GM12891 (cell line): ENCODE measurements around the gene LRRC72.

Experiments used
- POLR2A ChIP-seq: IDR thresholded peaks from 2 replicates; pipeline ENCODE4 v1.6.1; 2011; ENCODE audit warnings: low read depth, low read length, control low read depth
- POLR2AphosphoS5 ChIP-seq: IDR thresholded peaks from 2 replicates; pipeline ENCODE4 v1.6.1; 2011; ENCODE audit warnings: low read depth, low read length, control low read depth

GRCh38 chr7:16558761-16559302 lies 32.2 kb downstream of the LRRC72 start:
- TF ChIP-seq POLR2A (no peak), POLR2AphosphoS5 (no peak)
